HG02840 (cell line): ENCODE results near the gene MMP24.
"Not testable (repeated sequence)": the region's sequence is repeated elsewhere in the genome, so short reads cannot be mapped to it uniquely, and the experiment has no call there.

Experiments
- ATAC-seq: cut with Tn5 transposase; IDR thresholded peaks from one replicate; pipeline ENCODE4 v1.9.1; 2021; ENCODE audit warnings: mild to moderate bottlenecking, moderate library complexity, moderate number of reproducible peaks; ENCODE audit not compliant: unreplicated experiment, low FRiP score

The MMP24 gene

GRCh38 chr20:35252598-35252997 lies 26.1 kb downstream of the MMP24 start:
- not testable (repeated sequence) for ATAC-seq

- no peak for ATAC-seq
These were observed 26.5 kb downstream of the MMP24 start for GRCh38 chr20:35253010-35253409.

- no peak for ATAC-seq
These were observed 28.0 kb downstream of the MMP24 start for GRCh38 chr20:35254448-35254999.

DNA sequence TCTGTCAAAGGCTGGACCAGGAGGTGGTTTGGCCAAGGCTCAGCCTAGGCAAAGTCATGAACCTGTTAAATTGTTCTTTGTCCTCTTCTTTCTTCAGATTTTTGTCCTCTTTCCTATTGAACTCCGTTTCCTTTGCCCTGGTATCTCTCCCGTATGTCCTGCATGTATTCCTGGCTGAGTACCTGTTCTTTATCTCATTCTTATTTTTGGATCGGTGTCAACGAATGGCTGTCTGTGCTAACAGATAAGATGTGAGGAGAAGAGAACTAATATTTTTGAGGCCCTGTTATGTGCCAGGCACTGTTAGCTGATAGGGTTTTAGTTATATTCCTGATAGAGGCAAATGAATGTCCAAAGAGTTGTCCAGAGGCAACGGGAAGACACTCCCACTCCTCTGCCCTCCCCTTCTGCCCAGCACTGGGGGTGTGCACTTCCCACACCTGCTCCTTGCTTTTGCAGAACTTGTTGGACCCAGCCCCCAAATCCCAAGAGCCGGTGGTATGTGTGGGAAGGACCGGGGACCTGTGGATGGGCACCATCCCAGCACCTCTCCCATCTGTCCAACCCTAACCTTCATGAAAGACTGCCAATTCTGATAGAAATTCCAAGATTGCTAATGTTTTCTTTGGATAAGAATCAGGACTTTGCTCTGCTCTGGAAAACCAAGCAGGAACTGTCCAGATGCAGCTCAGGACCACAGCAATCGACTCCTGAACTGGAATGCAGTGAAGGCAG lies 30.9 kb downstream of the MMP24 start:
- no peak for ATAC-seq

- no peak for ATAC-seq
These were observed 33.9 kb downstream of the MMP24 start for GRCh38 chr20:35260426-35260825.

DNA sequence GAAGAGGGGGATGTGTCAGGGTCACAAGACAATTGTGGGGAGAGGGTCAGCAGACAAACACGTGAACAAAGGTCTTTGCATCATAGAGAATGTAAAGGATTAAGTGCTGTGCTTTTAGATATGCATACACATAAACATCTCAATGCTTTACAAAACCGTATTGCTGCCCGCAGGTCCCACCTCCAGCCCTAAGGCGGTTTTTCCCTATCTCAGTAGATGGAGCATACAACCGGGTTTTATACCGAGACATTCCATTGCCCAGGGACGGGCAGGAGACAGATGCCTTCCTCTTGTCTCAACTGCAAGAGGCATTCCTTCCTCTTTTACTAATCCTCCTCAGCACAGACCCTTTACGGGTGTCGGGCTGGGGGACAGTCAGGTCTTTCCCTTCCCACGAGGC lies 35.8 kb downstream of the MMP24 start:
- not testable (repeated sequence) for ATAC-seq

DNA sequence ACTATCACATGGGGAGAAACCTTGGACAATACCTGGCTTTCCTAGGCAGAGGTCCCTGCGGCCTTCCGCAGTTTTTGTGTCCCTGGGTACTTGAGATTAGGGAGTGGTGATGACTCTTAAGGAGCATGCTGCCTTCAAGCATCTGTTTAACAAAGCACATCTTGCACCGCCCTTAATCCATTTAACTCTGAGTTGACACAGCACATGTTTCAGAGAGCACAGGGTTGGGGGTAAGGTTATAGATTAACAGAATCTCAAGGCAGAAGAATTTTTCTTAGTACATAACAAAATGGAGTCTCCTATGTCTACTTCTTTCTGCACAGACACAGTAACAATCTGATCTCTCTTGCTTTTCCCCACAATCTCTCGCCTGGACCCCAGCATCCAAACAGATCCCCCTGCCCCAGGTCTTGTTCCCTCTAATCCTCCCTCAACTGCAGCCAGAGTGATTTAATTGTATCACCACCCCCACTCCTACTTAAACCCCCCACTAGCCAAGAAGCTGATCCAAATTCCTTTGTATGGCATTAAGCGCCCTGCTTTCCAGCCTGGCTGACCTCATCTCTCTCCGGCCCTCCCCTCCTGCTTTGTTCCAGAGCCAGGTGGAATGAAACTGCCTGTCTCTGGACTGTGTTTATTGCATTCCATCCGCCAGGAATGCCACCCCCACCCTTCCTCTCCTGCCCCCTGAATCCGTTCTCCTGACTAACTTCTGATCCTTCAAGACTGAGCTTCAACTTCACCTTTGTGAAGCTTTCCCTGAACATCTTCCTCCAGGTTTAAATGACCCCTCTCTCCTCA lies 36.4 kb downstream of the MMP24 start:
- ATAC-seq, result not testable (repeated sequence)

GRCh38 chr20:35263532-35264341 lies 37.2 kb downstream of the MMP24 start:
- ATAC-seq, result no peak

DNA sequence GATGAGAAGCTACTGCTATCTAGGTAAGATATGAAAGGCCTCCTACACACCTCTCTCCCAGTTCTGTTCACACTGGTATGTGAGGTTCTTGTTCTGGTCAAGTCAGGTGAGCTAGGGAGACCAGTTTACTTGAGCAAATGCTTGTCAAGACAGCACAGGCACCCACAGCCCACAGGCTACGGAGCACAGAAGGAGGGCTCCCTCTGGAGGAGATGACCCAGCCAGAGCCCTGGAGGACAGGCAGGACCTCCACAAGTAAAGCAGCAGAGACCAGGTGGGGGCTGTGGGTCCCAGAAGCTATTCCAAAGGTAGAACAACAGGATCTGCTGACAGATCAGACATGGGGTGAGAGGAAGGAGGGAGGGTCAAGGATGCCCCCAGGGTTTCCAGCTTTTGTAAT lies 38.3 kb downstream of the MMP24 start:
- no peak for ATAC-seq

DNA sequence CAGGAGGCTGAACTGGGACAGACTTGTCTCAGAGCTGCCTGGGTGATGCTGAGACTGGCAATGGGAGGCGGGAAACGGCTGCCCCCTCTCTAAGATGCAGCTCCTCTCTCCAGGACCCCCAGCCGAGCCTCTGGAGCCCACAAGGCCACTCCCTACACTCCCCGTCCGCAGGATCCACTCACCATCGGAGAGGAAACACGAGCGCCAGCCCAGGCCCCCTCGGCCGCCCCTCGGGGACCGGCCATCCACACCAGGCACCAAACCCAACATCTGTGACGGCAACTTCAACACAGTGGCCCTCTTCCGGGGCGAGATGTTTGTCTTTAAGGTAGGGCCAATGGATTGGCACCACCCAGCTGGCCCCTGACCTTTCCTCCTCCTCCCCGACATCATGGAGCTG lies 40.6 kb downstream of the MMP24 start:
- ATAC-seq, result no peak

DNA sequence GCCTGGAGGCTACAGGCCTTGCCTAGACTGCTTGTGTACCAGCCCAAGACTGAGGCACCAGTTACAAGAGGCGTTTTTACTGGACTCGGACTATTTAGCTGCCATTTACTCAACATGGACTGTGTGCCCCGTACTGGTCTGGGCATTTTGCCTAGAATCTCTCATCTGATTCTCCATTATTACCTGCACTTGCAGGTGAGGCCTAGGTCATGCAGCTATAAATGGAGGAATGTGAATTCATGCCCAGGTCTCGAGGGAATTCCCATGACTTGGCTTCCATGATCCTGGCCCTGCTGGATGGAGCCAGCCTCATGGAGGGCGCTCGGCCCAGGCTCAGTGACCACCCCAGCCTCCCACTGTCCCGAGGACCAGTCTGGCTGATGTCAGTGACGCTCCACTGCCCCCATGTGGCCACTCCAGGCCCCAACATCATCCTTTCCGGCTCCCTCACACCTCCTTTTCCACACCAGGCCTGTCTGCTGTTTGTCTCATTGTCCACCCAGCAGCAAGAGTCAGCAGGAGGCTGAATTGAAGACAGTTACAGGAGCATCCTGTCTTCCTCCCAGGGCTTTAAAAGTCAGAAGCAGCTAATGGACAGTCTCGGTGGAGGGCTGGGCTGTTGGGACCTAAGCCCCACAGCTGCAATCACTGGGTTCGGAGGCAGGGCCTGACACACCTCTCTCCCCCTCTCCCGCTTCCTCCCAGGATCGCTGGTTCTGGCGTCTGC lies 42.7 kb downstream of the MMP24 start:
- no peak for ATAC-seq

- no peak for ATAC-seq
These were observed 43.8 kb downstream of the MMP24 start for GRCh38 chr20:35270021-35270902.

DNA sequence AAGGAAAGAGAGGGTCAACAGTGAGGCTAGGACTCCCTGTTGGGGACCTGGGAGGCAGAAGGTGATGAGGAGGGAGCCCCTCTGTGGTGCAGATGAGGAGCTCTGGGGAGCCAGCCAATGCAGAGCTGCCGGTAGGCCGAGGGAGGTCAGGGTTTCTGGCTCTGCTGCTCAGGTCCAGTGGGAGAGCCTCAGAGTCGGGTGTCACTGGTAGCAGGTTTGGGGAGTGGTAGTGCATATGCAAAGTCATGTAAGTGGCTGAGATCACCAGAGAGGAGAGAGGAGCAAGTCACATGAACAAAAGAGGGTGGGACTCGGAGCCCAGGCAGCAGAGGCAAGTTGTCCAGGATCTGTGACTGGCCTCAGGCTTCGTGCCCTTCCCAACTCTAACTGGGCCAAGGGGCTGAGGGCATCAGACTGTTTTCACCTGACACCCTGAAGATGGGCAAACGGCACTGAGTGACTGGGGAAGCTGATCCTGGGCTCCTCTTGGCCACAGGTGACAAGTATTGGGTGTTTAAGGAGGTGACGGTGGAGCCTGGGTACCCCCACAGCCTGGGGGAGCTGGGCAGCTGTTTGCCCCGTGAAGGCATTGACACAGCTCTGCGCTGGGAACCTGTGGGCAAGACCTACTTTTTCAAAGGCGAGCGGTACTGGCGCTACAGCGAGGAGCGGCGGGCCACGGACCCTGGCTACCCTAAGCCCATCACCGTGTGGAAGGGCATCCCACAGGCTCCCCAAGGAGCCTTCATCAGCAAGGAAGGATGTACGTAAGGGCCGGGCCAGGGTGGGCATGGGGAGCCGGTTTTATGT lies 44.8 kb downstream of the MMP24 start:
- no peak for ATAC-seq

DNA sequence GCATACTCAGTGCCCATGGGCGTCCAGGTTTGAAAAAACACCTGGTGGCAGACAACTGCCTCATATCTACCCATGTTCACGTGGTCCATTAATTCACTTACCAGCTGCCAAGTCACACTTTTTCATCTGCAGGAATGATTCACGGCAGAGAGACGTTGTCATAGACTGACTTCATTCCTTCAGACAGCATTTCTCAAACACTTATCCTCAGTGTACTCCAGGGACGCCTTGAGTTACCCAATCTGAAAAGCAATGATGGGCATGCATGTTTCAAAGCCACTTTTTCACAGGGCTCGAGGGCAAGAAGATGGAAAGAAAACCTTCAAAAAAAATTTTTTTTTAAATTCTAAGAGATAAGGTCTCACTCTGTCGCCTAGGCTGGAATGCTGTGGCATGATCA lies 45.4 kb downstream of the MMP24 start:
- ATAC-seq, result no peak

- ATAC-seq, result no peak
These were observed 47.1 kb downstream of the MMP24 start for GRCh38 chr20:35273449-35274171.

GRCh38 chr20:35274172-35275092 lies 47.9 kb downstream of the MMP24 start:
- no peak for ATAC-seq
